Measurements from ENCODE around the gene STXBP2.

The STXBP2 gene

DNA sequence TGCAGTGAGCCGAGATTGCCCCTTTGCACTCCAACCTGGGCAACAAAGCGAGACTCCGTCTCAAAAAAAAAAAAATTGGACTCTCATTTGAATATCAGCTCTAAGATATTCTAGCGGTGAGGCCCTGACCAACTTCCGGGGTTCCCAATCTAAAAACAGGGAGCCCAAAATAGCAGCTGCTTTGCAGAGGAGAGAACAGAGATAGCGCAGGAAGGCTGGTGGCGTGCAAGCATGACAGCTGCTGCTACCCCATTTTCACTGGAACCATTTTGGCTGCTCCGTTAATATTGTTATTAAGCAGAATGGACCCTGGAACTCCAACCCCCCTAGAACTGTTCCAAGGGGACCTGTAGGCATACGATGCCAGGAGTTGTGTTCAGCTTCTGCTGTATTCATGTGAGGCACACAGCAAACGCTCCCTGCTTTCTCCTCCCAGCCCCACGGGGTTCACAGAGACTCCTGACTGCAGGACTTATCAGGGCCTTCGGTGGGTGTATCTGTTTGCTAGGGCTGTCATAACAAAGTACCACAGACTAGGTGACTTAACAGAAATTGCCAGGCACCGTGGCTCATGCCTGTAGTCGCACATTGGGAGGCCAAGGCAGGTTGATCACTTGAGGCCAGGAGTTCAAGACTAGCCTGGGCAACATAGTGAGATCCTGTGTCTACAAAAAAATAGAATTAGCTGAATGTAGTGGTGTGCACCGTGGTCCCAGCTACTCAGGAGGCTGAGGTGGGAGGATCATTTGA is 11.5 kb downstream of the STXBP2 start:
- Histone ChIP-seq H3K27ac (no peak overlapping the region), H3K9me3 (ENCODE audit: low read depth, low read length) (no peaks in the 10 kb centered on the region), H3K9ac (ENCODE audit: insufficient read length) (no peak overlapping the region), H3K36me3 (ENCODE audit: insufficient read depth, low read length) (no peaks in the 10 kb centered on the region), H3K4me3 (no peak overlapping the region)
- no peak for TF ChIP-seq POLR2AphosphoS5 (IDR thresholded peaks at IDR 0.05; ENCODE audit: borderline replicate concordance, low read depth, low read length)
- no peak for TF ChIP-seq FOXP2 (optimal IDR thresholded peaks at IDR 0.05; ENCODE audit: control extremely low read depth, extremely low read length, insufficient read depth)
- TF ChIP-seq EZH2 (IDR thresholded peaks at IDR 0.05): no peak
- no peak for DNase-seq (ENCODE audit: low read depth, low spot score)

DNA sequence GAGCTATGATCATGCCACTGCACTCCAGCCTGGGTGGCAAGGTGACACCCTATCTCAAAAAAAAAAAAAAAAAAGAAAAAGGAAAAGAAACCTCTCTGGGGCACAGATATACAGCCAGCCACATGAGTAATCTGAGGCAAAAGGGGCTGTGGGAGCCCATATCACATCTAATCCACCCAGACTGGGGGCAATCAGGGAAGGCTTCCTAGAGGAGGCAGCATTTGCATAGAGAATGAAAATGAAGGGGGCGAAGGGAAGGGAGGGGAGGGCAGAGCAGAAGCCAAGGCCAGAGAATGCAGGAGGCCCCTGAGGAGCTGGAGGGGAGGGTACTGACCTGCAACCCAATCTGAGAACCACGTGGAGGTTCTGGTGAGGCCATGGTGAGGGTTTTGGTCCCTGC is 13.2 kb downstream of the STXBP2 start:
- no peak for TF ChIP-seq FOXP2 (optimal IDR thresholded peaks at IDR 0.05; ENCODE audit: control extremely low read depth, extremely low read length, insufficient read depth)
- no peak for TF ChIP-seq EZH2 (IDR thresholded peaks at IDR 0.05)
- no peak for TF ChIP-seq POLR2AphosphoS5 (IDR thresholded peaks at IDR 0.05; ENCODE audit: borderline replicate concordance, low read depth, low read length)
- Histone ChIP-seq H3K4me3 (no peak overlapping the region), H3K9me3 (ENCODE audit: low read depth, low read length) (no peaks in the 10 kb centered on the region), H3K27ac (no peak overlapping the region), H3K9ac (ENCODE audit: insufficient read length) (no peak overlapping the region), H3K36me3 (ENCODE audit: insufficient read depth, low read length) (no peaks in the 10 kb centered on the region)
- DNase-seq (ENCODE audit: low read depth, low spot score): no peak

GRCh38 chr19:7652061-7652641 is 15.2 kb downstream of the STXBP2 start:
- no peak for TF ChIP-seq EZH2 (IDR thresholded peaks at IDR 0.05)
- no peak for TF ChIP-seq POLR2AphosphoS5 (IDR thresholded peaks at IDR 0.05; ENCODE audit: borderline replicate concordance, low read depth, low read length)
- TF ChIP-seq FOXP2 (optimal IDR thresholded peaks at IDR 0.05; ENCODE audit: control extremely low read depth, extremely low read length, insufficient read depth): no peak
- Histone ChIP-seq H3K27ac (no peak overlapping the region), H3K4me3 (peak overlapping the region; percentile 71)

DNA sequence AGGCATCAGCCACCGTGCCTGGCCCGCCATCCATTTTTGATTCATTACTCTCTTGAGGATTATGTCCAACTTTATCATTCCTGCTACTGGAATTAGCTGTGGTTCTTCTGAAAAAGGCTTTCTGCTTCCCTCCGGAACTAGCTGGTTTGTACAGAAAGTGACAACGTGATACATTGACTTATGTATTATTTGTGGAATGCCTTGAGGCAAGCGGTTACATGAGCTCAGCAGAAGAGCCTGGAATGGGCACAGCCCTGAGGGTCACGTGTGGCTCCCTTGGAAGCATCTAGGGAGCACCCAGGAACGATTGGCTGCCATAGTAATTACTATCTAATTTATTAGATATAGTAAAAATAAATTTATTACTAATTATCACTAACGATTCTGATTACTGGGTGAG is 17.5 kb downstream of the STXBP2 start:
- Histone ChIP-seq H3K9me3 (ENCODE audit: low read depth, low read length) (no peaks in the 10 kb centered on the region), H3K36me3 (ENCODE audit: insufficient read depth, low read length) (no peaks in the 10 kb centered on the region), H3K9ac (ENCODE audit: insufficient read length) (no peak overlapping the region), H3K4me3 (no peak overlapping the region), H3K27ac (no peak overlapping the region)
- TF ChIP-seq FOXP2 (optimal IDR thresholded peaks at IDR 0.05; ENCODE audit: control extremely low read depth, extremely low read length, insufficient read depth) (no peak), EZH2 (IDR thresholded peaks at IDR 0.05) (no peak), POLR2AphosphoS5 (IDR thresholded peaks at IDR 0.05; ENCODE audit: borderline replicate concordance, low read depth, low read length) (no peak)
- peak; percentile 47 for DNase-seq (ENCODE audit: low read depth, low spot score)

More at GRCh38 chr19:7652061-7652641, 15.2 kb downstream of the STXBP2 start:
- Histone ChIP-seq H3K9ac (ENCODE audit: insufficient read length) (no peak overlapping the region), H3K36me3 (ENCODE audit: insufficient read depth, low read length) (no peaks in the 10 kb centered on the region), H3K9me3 (ENCODE audit: low read depth, low read length) (no peaks in the 10 kb centered on the region)
- DNase-seq (ENCODE audit: low read depth, low spot score): no peak

DNA sequence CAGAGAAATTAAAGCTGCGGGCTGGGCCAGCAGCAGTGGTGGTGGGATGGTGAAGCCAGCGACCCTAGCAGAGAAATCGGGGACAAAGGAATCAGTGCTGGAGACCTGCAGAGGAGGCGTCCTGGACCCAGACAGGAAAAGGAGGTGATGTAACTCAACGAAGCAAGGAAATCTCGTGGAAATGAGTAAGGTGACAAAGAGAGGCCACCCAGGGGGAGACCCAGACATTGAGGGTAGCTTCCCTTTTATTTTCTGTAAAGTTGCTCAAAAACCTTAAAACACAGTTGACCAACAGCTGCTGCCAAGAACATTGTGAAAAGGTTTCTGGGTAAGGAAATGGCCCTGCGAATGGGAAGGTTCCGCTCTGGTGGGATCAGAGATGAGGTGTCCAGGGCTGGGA is 18.7 kb downstream of the STXBP2 start:
- no peak overlapping the region for H3K9ac ChIP-seq (ENCODE audit: insufficient read length)
- no peak overlapping the region for H3K27ac ChIP-seq
- TF ChIP-seq POLR2AphosphoS5 (IDR thresholded peaks at IDR 0.05; ENCODE audit: borderline replicate concordance, low read depth, low read length) (no peak), FOXP2 (optimal IDR thresholded peaks at IDR 0.05; ENCODE audit: control extremely low read depth, extremely low read length, insufficient read depth) (no peak), EZH2 (IDR thresholded peaks at IDR 0.05) (no peak)
- no peaks in the 10 kb centered on the region for H3K9me3 ChIP-seq (ENCODE audit: low read depth, low read length)
- no peaks in the 10 kb centered on the region for H3K36me3 ChIP-seq (ENCODE audit: insufficient read depth, low read length)
- no peak for DNase-seq (ENCODE audit: low read depth, low spot score)
- no peak overlapping the region for H3K4me3 ChIP-seq

GRCh38 chr19:7657131-7657751 is 20.3 kb downstream of the STXBP2 start:
- Histone ChIP-seq H3K9me3 (ENCODE audit: low read depth, low read length) (no peaks in the 10 kb centered on the region), H3K36me3 (ENCODE audit: insufficient read depth, low read length) (no peaks in the 10 kb centered on the region), H3K27ac (no peak overlapping the region), H3K4me3 (no peak overlapping the region), H3K9ac (ENCODE audit: insufficient read length) (no peak overlapping the region)
- TF ChIP-seq FOXP2 (optimal IDR thresholded peaks at IDR 0.05; ENCODE audit: control extremely low read depth, extremely low read length, insufficient read depth): no peak
- no peak for TF ChIP-seq POLR2AphosphoS5 (IDR thresholded peaks at IDR 0.05; ENCODE audit: borderline replicate concordance, low read depth, low read length)
- no peak for TF ChIP-seq EZH2 (IDR thresholded peaks at IDR 0.05)
- DNase-seq (ENCODE audit: low read depth, low spot score): no peak

DNA sequence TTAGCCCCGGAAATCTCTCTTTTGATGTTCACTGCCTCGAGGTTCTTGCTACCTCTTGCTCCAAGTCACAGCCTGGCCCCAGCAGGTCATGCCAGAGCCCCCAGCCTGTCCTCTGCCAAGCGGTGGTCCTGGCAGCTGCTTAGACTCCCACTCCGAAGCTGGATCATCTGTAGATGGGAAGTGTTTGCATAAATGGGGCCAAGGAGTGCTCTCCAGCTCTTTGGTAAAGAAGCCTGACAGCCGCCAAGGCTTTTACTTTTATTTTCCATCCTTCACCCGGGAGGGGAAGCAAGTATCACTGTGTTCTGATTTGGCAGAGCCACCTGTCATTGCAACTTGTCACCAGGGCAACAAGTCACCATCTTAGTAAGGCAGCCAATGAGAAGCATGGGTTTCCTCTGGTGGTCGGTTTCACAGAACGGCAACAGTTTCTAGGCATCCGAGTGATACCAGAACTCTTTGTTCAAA is 21.3 kb downstream of the STXBP2 start:
- TF ChIP-seq POLR2AphosphoS5 (IDR thresholded peaks at IDR 0.05; ENCODE audit: borderline replicate concordance, low read depth, low read length) (no peak), EZH2 (IDR thresholded peaks at IDR 0.05) (no peak), FOXP2 (optimal IDR thresholded peaks at IDR 0.05; ENCODE audit: control extremely low read depth, extremely low read length, insufficient read depth) (no peak)
- Histone ChIP-seq H3K36me3 (ENCODE audit: insufficient read depth, low read length) (no peaks in the 10 kb centered on the region), H3K9ac (ENCODE audit: insufficient read length) (no peak overlapping the region), H3K27ac (no peak overlapping the region), H3K9me3 (ENCODE audit: low read depth, low read length) (no peaks in the 10 kb centered on the region), H3K4me3 (no peak overlapping the region)
- no peak for DNase-seq (ENCODE audit: low read depth, low spot score)

DNA sequence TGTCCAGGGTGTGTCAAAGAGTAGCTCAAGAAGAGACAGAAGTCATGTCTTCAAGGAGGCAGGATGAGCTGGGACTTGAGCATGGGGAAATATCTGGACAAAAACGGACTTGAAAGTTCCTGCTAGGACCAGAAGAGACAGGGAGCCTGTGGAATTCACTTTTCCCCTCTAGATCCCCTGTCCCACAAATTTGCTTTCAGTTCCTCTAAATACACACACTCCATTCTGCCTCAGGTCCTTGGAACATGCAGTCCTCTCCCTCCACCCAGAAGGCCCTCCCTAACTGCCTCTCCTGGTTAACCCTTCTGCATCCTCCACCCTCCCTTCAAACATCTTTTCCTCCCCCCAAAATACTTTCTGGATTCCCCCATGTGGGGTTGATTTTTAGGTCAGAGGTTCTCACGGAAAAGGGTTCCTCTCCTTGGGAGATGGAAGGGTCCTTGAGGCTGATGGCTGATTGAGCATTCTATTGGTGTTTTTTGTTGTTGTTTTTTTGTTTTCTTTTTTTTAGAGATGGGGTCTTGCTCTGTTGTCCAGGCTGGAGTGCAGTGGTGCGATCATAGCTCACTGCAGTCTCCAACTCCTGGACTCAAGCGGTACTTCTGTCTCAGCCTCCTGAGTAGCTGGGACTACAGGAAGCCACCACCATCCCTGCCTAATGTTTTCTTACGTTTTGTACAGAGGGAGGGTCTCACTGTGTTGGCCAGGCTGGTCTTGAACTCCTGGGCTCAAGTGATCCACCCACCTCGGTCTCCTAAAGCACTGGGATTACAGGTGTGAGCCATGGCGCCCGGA is 25.0 kb downstream of the STXBP2 start:
- H3K9ac ChIP-seq (ENCODE audit: insufficient read length): no peak overlapping the region
- DNase-seq (ENCODE audit: low read depth, low spot score): no peak

More for the DNA sequence above, 25.0 kb downstream of the STXBP2 start:
- TF ChIP-seq POLR2AphosphoS5 (IDR thresholded peaks at IDR 0.05; ENCODE audit: borderline replicate concordance, low read depth, low read length): no peak
- TF ChIP-seq EZH2 (IDR thresholded peaks at IDR 0.05): no peak
- no peak for TF ChIP-seq FOXP2 (optimal IDR thresholded peaks at IDR 0.05; ENCODE audit: control extremely low read depth, extremely low read length, insufficient read depth)
- Histone ChIP-seq H3K27ac (no peak overlapping the region), H3K4me3 (no peak overlapping the region), H3K9me3 (ENCODE audit: low read depth, low read length) (no peaks in the 10 kb centered on the region), H3K36me3 (ENCODE audit: insufficient read depth, low read length) (no peaks in the 10 kb centered on the region)
